Right atrium auricular region (tissue), 2 donors: Measurements from ENCODE around the gene ZNF683. TPM values are rescaled to one million over a fixed set of nuclear protein-coding genes. Genes with fewer than 3 reads are reported as not detected.
A peak's percentile ranks its signal among the peaks of the same experiment; 100 is the strongest.

Experiments used
- DNase-seq: peaks from one replicate; pipeline ENCODE4 v3.0.0-alpha.2; 2019; ENCODE audit warnings: low spot score
- H3K27ac ChIP-seq, 2 donors: fragments of 200-600 bp; sonication (generic); 1 replicate in 1 of 2; 2 replicates in 1 of 2; pipeline ENCODE4 v1.5.1; 2016 to 2019
- H3K27me3 ChIP-seq, 2 donors: fragments of 200-600 bp; sonication (generic); one replicate each; pipeline versions ENCODE4 v1.5.1 to v1.6.0; 2017 to 2019
- H3K36me3 ChIP-seq: fragments of 200-600 bp; sonication (generic); one replicate; pipeline ENCODE4 v1.5.1; 2016
- H3K4me1 ChIP-seq, 2 donors: fragments of 200-600 bp; sonication (generic); one replicate each; pipeline versions ENCODE4 v1.5.1 to v1.6.0; 2017 to 2019
- H3K4me3 ChIP-seq, 2 donors: fragments of 200-600 bp; sonication (generic); 1 replicate in 1 of 2; 2 replicates in 1 of 2; pipeline ENCODE4 v1.5.1; 2017 to 2019; ENCODE audit warnings: mild to moderate bottlenecking in 1 of 2, moderate library complexity in 1 of 2
- H3K9me3 ChIP-seq, 2 donors: fragments of 200-600 bp; sonication (generic); one replicate each; pipeline ENCODE4 v1.5.1; 2019
- CTCF ChIP-seq, 2 donors: fragments of 200-600 bp; sonication (generic); IDR thresholded peaks; one replicate each; pipeline ENCODE4 v1.5.1; 2019; ENCODE audit warnings: antibody characterized with exemption in 2 of 2
- total RNA-seq, 2 donors: library from RNA; depleted of rRNA; stranded (reverse); fragments of >200 nt; gene quantifications; one replicate each; pipeline ENCODE4 v1.1.0, GENCODE V29; 2016

The ZNF683 gene
- total RNA-seq, 2 donors from 2014 or later = not detected

GRCh38 chr1:26404641-26405040 is 32.1 kb upstream of the ZNF683 start:
- Histone ChIP-seq H3K27me3 (no peaks in the 10 kb centered on the region), H3K36me3 (no peaks in the 10 kb centered on the region), H3K9me3 (no peaks in the 10 kb centered on the region), H3K4me1 (no peaks in the 10 kb centered on the region), H3K27ac (no peak overlapping the region), H3K4me3 (no peak overlapping the region)
- DNase-seq = no peak
- no peak for TF ChIP-seq CTCF (IDR thresholded peaks at IDR 0.05)

- H3K27ac ChIP-seq = no peak overlapping the region
Observed at GRCh38 chr1:26403656-26404055, 31.1 kb upstream of the ZNF683 start.

GRCh38 chr1:26401891-26402290 is 29.3 kb upstream of the ZNF683 start:
- no peaks in the 10 kb centered on the region for H3K27me3 ChIP-seq

More at GRCh38 chr1:26403656-26404055, 31.1 kb upstream of the ZNF683 start:
- no peak overlapping the region for H3K4me3 ChIP-seq
- no peaks in the 10 kb centered on the region for H3K9me3 ChIP-seq
- H3K36me3 ChIP-seq = no peaks in the 10 kb centered on the region
- no peaks in the 10 kb centered on the region for H3K27me3 ChIP-seq
- no peak for DNase-seq
- H3K4me1 ChIP-seq = no peaks in the 10 kb centered on the region
- no peak for TF ChIP-seq CTCF (IDR thresholded peaks at IDR 0.05)

GRCh38 chr1:26399034-26399433 is 26.5 kb upstream of the ZNF683 start:
- Histone ChIP-seq H3K27me3 (no peaks in the 10 kb centered on the region), H3K4me3 (no peak overlapping the region), H3K27ac (no peak overlapping the region), H3K36me3 (no peaks in the 10 kb centered on the region), H3K4me1 (no peaks in the 10 kb centered on the region), H3K9me3 (no peaks in the 10 kb centered on the region)
- DNase-seq = no peak
- no peak for TF ChIP-seq CTCF (IDR thresholded peaks at IDR 0.05)

More at GRCh38 chr1:26401891-26402290, 29.3 kb upstream of the ZNF683 start:
- TF ChIP-seq CTCF (IDR thresholded peaks at IDR 0.05) = no peak
- Histone ChIP-seq H3K4me3 (no peak overlapping the region), H3K27ac (no peak overlapping the region), H3K4me1 (no peaks in the 10 kb centered on the region), H3K9me3 (no peaks in the 10 kb centered on the region), H3K36me3 (no peaks in the 10 kb centered on the region)
- no peak for DNase-seq

GRCh38 chr1:26395754-26396153 is 23.2 kb upstream of the ZNF683 start:
- H3K36me3 ChIP-seq = no peaks in the 10 kb centered on the region
- no peak for TF ChIP-seq CTCF (IDR thresholded peaks at IDR 0.05)
- no peaks in the 10 kb centered on the region for H3K27me3 ChIP-seq
- no peak overlapping the region for H3K27ac ChIP-seq
- no peak for DNase-seq
- H3K4me1 ChIP-seq = no peaks in the 10 kb centered on the region
- H3K9me3 ChIP-seq = no peaks in the 10 kb centered on the region
- no peak overlapping the region for H3K4me3 ChIP-seq

- Histone ChIP-seq H3K4me3 (no peak overlapping the region), H3K27me3 (no peaks in the 10 kb centered on the region), H3K9me3 (no peaks in the 10 kb centered on the region), H3K27ac (no peak overlapping the region), H3K36me3 (no peaks in the 10 kb centered on the region), H3K4me1 (no peaks in the 10 kb centered on the region)
- peak in 1 of 2 donors; percentile 33 for TF ChIP-seq CTCF (IDR thresholded peaks at IDR 0.05)
- no peak for DNase-seq
Observed at GRCh38 chr1:26391450-26391849, 18.9 kb upstream of the ZNF683 start.
